Esophagus squamous epithelium (tissue), 4 donors: ENCODE data around the gene GAS7.

Source experiments
- CTCF ChIP-seq, 6 experiments: fragments of 450-650 bp in 4 of 6; fragments of 200-600 bp in 2 of 6; sonication (generic) in 2 of 6; IDR thresholded peaks; one replicate each; pipeline ENCODE4 v1.5.1; 2016 to 2019; ENCODE audit warnings: antibody characterized with exemption in 6 of 6, mild to moderate bottlenecking in 4 of 6, moderate library complexity in 4 of 6
- POLR2A ChIP-seq, 4 donors: fragments of 450-650 bp; IDR thresholded peaks; one replicate each; pipeline ENCODE4 v1.6.1; 2017; ENCODE audit warnings: antibody characterized with exemption in 4 of 4, mild to moderate bottlenecking in 4 of 4, moderate library complexity in 3 of 4

- TF ChIP-seq CTCF (IDR thresholded peaks at IDR 0.05) (no peak), POLR2A (IDR thresholded peaks at IDR 0.05) (no peak)
These were observed 81.5 kb downstream of the GAS7 start for GRCh38 chr17:10116753-10117420.
